Adrenal gland (tissue), 12 donors: ENCODE data around the gene GRID1. TPM values are rescaled to one million over a fixed set of nuclear protein-coding genes. Genes with fewer than 3 reads are reported as not detected.

ENCODE experiments used
- DNase-seq, 7 donors: peaks; one replicate each; pipeline ENCODE4 v3.0.0-alpha.2; 2019 to 2020
- H3K27ac ChIP-seq, 5 donors: fragments of 200-600 bp; sonication (generic) in 4 of 5; 1 replicate in 3 of 5; 2 replicates in 2 of 5; pipeline versions ENCODE4 v1.5.1 to v1.8.0; 2016 to 2020; ENCODE audit warnings: mild to moderate bottlenecking in 1 of 5
- H3K27me3 ChIP-seq: fragments of 200-600 bp; 2 replicates; pipeline ENCODE4 v1.8.0; 2021
- H3K36me3 ChIP-seq, 2 donors: fragments of 200-600 bp; replicated peaks in 1 of 2; 1 replicate in 1 of 2; 2 replicates in 1 of 2; pipeline versions ENCODE4 v1.5.1 to v1.8.0; 2018 to 2022
- H3K4me1 ChIP-seq, 2 donors: fragments of 200-600 bp; replicated peaks in 1 of 2; 1 replicate in 1 of 2; 2 replicates in 1 of 2; pipeline versions ENCODE4 v1.5.1 to v1.8.0; 2018 to 2021
- H3K4me3 ChIP-seq, 4 donors: fragments of 200-600 bp; sonication (generic) in 3 of 4; one replicate each; pipeline ENCODE4 v1.5.1; 2016 to 2018
- H3K9me3 ChIP-seq, 3 donors: fragments of 200-600 bp; sonication (generic) in 1 of 3; replicated peaks in 1 of 3; 1 replicate in 2 of 3; 2 replicates in 1 of 3; pipeline versions ENCODE4 v1.5.1 to v1.8.0; 2016 to 2021
- POLR2A ChIP-seq, 2 donors: fragments of 450-650 bp; IDR thresholded peaks; one replicate each; pipeline ENCODE4 v1.6.1; 2017; ENCODE audit warnings: antibody characterized with exemption in 2 of 2, mild to moderate bottlenecking in 2 of 2, moderate library complexity in 1 of 2
- whole genome bisulfite sequencing, 4 donors: extraction: QIAGEN DNeasy Blood & Tissue Kit in 2 of 4; methylation state at CpG; one replicate each; pipeline versions ENCODE4 v1.1.5 to v1.1.7; 2013 to 2017; 5-methylcytosine and 5-hydroxymethylcytosine counted together
- intact Hi-C, 2 donors: fragments of 100-400 bp; cut with DNase I; formaldehyde crosslinking; loops; one replicate each; pipeline versions ENCODE4 v1.14.1 to v1.15.0; 2022 to 2023
- polyA plus RNA-seq, 3 donors: library from polyadenylated mRNA; stranded (reverse); fragments of 200-250 nt in 2 of 3; fragments of 350-450 nt in 1 of 3; fragmentation: Illumina TruSeq in 1 of 3; extraction: RNeasy Lipid Tissue Mini Kit (QIAGEN cat#74804) in 1 of 3; gene quantifications; one replicate each; pipeline ENCODE4 v1.2.3, GENCODE V29; 2013 to 2014
- total RNA-seq, 9 donors: library from RNA; depleted of rRNA in 4 of 9; stranded (reverse); fragments of >200 nt in 4 of 9; fragments of 120-200 nt in 1 of 9; fragmentation: NEBNext Ultra II Directional in 1 of 9; extraction: Animal tissue kit (Norgen Biotek cat#: 25700) in 1 of 9; gene quantifications; one replicate each; pipeline versions ENCODE4 v1.1.0 to v1.2.4, GENCODE V29; 2013 to 2023
- TF ChIP-seq, protein P1 (sequence below), 6 experiments: fragments of 450-650 bp in 4 of 6; fragments of 200-600 bp in 2 of 6; sonication (generic) in 1 of 6; IDR thresholded peaks; 1 replicate in 5 of 6; 2 replicates in 1 of 6; pipeline versions ENCODE4 v1.5.1 to v1.8.0; 2016 to 2021; ENCODE audit warnings: antibody characterized with exemption in 6 of 6, mild to moderate bottlenecking in 2 of 6, moderate library complexity in 1 of 6
- donor health status: healthy with polysubstance abuse.
- donor health status: Bipolar disorder and iron deficiency.
- donor health status: DM: yes; HTN: yes; CAD: no.
- donor health status: DM: no; HTN: no; CAD: no.
- donor health status: DM: no; HTN: no; CAD: no.
- donor health status: DM: yes; HTN: yes; CAD: no.

GRID1 gene
- total and polyA plus RNA-seq, 12 donors = 2.2 to 8.0 (median 4.1) TPM

GRCh38 chr10:85918371-85918770 lies 448.2 kb downstream of the GRID1 start:
- H3K36me3 ChIP-seq = no peaks in the 10 kb centered on the region
- TF ChIP-seq, protein P1, sequence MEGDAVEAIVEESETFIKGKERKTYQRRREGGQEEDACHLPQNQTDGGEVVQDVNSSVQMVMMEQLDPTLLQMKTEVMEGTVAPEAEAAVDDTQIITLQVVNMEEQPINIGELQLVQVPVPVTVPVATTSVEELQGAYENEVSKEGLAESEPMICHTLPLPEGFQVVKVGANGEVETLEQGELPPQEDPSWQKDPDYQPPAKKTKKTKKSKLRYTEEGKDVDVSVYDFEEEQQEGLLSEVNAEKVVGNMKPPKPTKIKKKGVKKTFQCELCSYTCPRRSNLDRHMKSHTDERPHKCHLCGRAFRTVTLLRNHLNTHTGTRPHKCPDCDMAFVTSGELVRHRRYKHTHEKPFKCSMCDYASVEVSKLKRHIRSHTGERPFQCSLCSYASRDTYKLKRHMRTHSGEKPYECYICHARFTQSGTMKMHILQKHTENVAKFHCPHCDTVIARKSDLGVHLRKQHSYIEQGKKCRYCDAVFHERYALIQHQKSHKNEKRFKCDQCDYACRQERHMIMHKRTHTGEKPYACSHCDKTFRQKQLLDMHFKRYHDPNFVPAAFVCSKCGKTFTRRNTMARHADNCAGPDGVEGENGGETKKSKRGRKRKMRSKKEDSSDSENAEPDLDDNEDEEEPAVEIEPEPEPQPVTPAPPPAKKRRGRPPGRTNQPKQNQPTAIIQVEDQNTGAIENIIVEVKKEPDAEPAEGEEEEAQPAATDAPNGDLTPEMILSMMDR (IDR thresholded peaks at IDR 0.05) = no peak
- TF ChIP-seq POLR2A (IDR thresholded peaks at IDR 0.05) = no peak
- no peaks in the 10 kb centered on the region for H3K27me3 ChIP-seq
- H3K9me3 ChIP-seq = no peaks in the 10 kb centered on the region
- H3K4me3 ChIP-seq = no peak overlapping the region
- intact Hi-C loops = no loop called here
- no peak for DNase-seq
- no peak overlapping the region for H3K27ac ChIP-seq
- H3K4me1 ChIP-seq = peaks cover 0 to 5% of the 10 kb centered on the region in 2 donors
- WGBS, 4 donors = 89 to 92% (median 90%) methylated on average over 3 of the region's 3 CpGs

DNA sequence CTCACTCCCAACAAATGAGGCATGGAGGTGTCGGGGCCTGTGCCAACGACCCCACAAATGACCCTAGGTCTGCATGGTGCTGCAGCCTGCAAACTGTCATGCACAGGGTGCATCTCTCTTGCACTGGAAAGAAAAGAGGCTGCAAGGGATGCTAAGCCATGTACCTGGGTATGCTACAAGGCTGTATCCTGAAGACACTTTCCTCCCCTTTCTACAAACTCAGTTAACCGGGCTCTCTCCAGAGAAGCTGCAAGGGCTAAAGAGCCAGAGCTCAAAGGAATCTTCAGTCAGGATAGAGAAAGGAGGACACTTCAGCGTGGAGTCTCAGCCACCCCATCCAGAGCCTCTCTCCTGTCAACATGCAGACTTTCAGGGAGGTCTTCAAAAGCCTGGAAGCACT lies 449.0 kb downstream of the GRID1 start:
- Histone ChIP-seq H3K9me3 (no peaks in the 10 kb centered on the region), H3K36me3 (no peaks in the 10 kb centered on the region), H3K4me3 (no peak overlapping the region), H3K27ac (no peak overlapping the region), H3K4me1 (peaks cover 0 to 5% of the 10 kb centered on the region in 2 donors), H3K27me3 (no peaks in the 10 kb centered on the region)
- 70 to 78% (median 73%) methylated on average over 4 of the region's 4 CpGs for WGBS, 4 donors
- no peak for DNase-seq
- intact Hi-C loops = no loop called here
- TF ChIP-seq POLR2A (IDR thresholded peaks at IDR 0.05) = no peak
- TF ChIP-seq, protein P1 (IDR thresholded peaks at IDR 0.05) = no peak

DNA sequence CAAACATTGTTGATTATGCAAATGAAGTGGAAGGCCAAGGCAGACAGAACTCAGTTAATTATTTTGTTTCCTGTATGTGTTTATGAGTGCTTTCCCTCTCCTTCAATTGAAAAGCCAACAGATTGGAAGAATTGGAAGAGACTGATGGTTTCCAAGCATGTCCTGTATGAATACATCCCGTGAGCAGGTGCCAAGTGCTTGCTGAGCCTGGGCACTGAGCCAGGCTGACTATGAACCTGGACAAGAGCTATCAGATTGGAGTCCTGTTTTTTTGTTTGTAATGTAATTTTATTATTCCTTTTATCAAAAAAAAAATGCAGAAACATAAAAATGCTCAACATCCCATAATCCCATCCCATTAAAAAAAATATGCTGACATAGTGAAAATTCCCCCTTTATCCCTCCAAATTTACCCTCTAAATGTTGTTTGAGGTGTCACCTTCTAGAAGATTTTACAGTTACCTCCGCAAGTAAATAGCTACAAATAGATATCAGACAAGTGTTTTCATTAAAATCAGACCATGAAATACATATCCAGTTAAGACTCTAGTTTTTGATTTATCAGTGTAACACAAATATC lies 449.5 kb downstream of the GRID1 start:
- H3K4me1 ChIP-seq = peaks cover 0 to 5% of the 10 kb centered on the region in 2 donors
- WGBS, 4 donors = 55 to 58% (median 57%) methylated on average over 2 of the region's 2 CpGs
- intact Hi-C loops = no loop called here
- no peaks in the 10 kb centered on the region for H3K9me3 ChIP-seq
- no peak overlapping the region for H3K4me3 ChIP-seq
- no peak overlapping the region for H3K27ac ChIP-seq
- no peaks in the 10 kb centered on the region for H3K36me3 ChIP-seq
- H3K27me3 ChIP-seq = no peaks in the 10 kb centered on the region
- no peak for TF ChIP-seq POLR2A (IDR thresholded peaks at IDR 0.05)
- peak in 4 of 7 donors; percentile 18 to 75 (median 32) for DNase-seq

GRCh38 chr10:85916286-85916685 lies 450.3 kb downstream of the GRID1 start:
- Histone ChIP-seq H3K4me1 (peaks cover 0 to 5% of the 10 kb centered on the region in 2 donors), H3K36me3 (no peaks in the 10 kb centered on the region), H3K27ac (no peak overlapping the region), H3K9me3 (no peaks in the 10 kb centered on the region), H3K4me3 (no peak overlapping the region), H3K27me3 (no peaks in the 10 kb centered on the region)
- no peak for DNase-seq
- TF ChIP-seq, protein P1 (IDR thresholded peaks at IDR 0.05) = no peak
- TF ChIP-seq POLR2A (IDR thresholded peaks at IDR 0.05) = no peak
- WGBS, 4 donors = 36 to 61% (median 54%) methylated on average over 5 of the region's 5 CpGs
- intact Hi-C loops = no loop called here

- H3K4me3 ChIP-seq = no peak overlapping the region
- intact Hi-C loops = no loop called here
- no peaks in the 10 kb centered on the region for H3K27me3 ChIP-seq
- H3K4me1 ChIP-seq = peaks cover 0 to 5% of the 10 kb centered on the region in 2 donors
- DNase-seq = no peak
- no peak overlapping the region for H3K27ac ChIP-seq
- TF ChIP-seq, protein P1 (IDR thresholded peaks at IDR 0.05) = no peak
- no peak for TF ChIP-seq POLR2A (IDR thresholded peaks at IDR 0.05)
- no peaks in the 10 kb centered on the region for H3K9me3 ChIP-seq
- 90 to 92% (median 91%) methylated on average over 4 of the region's 4 CpGs for WGBS, 4 donors
- H3K36me3 ChIP-seq = no peaks in the 10 kb centered on the region
Measured at GRCh38 chr10:85915245-85915846, 451.2 kb downstream of the GRID1 start.
